BLaER1 treated with 17β-estradiol and CSF1 and Interleukin-3, amounts not matched to agents 10 nM and 100 nM (cell line): ENCODE data around the gene MAS1L.

ENCODE experiments used
- H3K27ac ChIP-seq, 11 experiments: shearing (Covaris generic); formaldehyde crosslinking; 2 replicates each; pipeline ENCODE4 v1.8.1; 2022
- H3K27me3 ChIP-seq, 11 experiments: shearing (Covaris generic); formaldehyde crosslinking; 2 replicates each; pipeline ENCODE4 v1.8.1; 2022
- H3K36me3 ChIP-seq, 11 experiments: shearing (Covaris generic); formaldehyde crosslinking; 2 replicates each; pipeline ENCODE4 v1.8.1; 2022
- H3K4me1 ChIP-seq, 10 experiments: shearing (Covaris generic); formaldehyde crosslinking; 2 replicates each; pipeline ENCODE4 v1.8.1; 2022
- H3K4me2 ChIP-seq, 11 experiments: shearing (Covaris generic); formaldehyde crosslinking; 2 replicates each; pipeline ENCODE4 v1.8.1; 2022
- H3K4me3 ChIP-seq, 10 experiments: shearing (Covaris generic); formaldehyde crosslinking; 2 replicates each; pipeline ENCODE4 v1.8.1; 2022
- H3K9ac ChIP-seq, 11 experiments: shearing (Covaris generic); formaldehyde crosslinking; 2 replicates each; pipeline ENCODE4 v1.8.1; 2022
- H3K9me3 ChIP-seq, 11 experiments: shearing (Covaris generic); formaldehyde crosslinking; replicated peaks in 1 of 11; 2 replicates each; pipeline ENCODE4 v1.8.1; 2022
- H4K20me1 ChIP-seq, 11 experiments: shearing (Covaris generic); formaldehyde crosslinking; 2 replicates each; pipeline ENCODE4 v1.8.1; 2022
- Cebpa-rat ChIP-seq, 11 experiments: shearing (Covaris generic); IDR thresholded peaks; 2 replicates each; pipeline ENCODE4 v1.8.1; 2022

MAS1L gene

DNA sequence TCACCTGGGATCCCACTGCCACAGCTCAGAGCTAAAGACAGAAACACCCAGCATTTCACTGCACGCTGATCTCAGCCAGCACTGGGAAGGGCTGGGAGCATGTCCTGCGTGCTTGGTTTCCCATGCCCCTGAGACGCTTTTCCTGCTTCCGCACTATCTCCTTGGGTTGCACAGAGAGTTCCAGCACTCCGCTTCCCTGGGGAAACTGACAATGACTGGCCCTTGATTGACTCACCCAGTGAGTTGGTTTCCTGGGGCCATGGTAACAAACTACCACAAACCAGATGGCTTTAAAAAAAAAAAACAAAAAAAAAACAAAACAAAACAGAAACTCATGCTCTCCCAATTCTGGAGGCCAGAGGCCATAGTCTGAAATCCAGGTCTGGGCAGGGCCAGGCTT lies 14.8 kb upstream of the MAS1L start:
- no peak overlapping the region for H3K4me2 ChIP-seq
- TF ChIP-seq Cebpa-rat (IDR thresholded peaks at IDR 0.05) = no peak

GRCh38 chr6:29502181-29502580 lies 14.4 kb upstream of the MAS1L start:
- TF ChIP-seq Cebpa-rat (IDR thresholded peaks at IDR 0.05) = no peak
- Histone ChIP-seq H3K36me3 (no peaks in the 10 kb centered on the region), H4K20me1 (no peaks in the 10 kb centered on the region), H3K4me1 (no peaks in the 10 kb centered on the region), H3K9ac (no peak overlapping the region), H3K27ac (no peak overlapping the region), H3K9me3 (no peaks in the 10 kb centered on the region), H3K4me2 (no peak overlapping the region), H3K27me3 (no peaks in the 10 kb centered on the region), H3K4me3 (no peak overlapping the region)

More for the DNA sequence above, 14.8 kb upstream of the MAS1L start:
- Histone ChIP-seq H3K9ac (no peak overlapping the region), H3K4me3 (no peak overlapping the region), H3K27me3 (no peaks in the 10 kb centered on the region), H4K20me1 (no peaks in the 10 kb centered on the region), H3K4me1 (no peaks in the 10 kb centered on the region), H3K9me3 (no peaks in the 10 kb centered on the region), H3K36me3 (no peaks in the 10 kb centered on the region), H3K27ac (no peak overlapping the region)

DNA sequence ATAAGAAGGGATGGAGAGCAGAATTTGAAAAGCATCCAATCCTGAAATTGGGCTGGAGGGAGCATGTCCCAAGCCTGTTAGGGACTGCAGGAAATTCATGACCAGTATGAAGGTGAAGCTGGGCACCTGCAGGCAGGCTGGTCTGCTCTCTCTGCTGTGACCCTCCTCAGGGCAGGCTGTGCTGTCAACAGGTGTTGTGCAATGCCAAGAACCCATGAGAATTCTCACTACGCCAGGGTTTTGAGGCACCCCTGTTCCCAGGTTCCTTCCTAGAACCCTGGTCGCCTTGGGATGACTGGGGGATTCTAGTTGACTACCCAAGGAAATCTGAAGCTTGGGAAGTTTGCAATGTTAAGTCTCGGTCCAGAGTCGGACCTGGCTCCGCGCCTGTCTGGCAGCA lies 13.3 kb upstream of the MAS1L start:
- Histone ChIP-seq H3K27ac (no peak overlapping the region), H3K4me2 (no peak overlapping the region), H3K9me3 (no peaks in the 10 kb centered on the region), H3K27me3 (no peaks in the 10 kb centered on the region), H3K9ac (no peak overlapping the region), H3K4me1 (no peaks in the 10 kb centered on the region), H4K20me1 (no peaks in the 10 kb centered on the region), H3K4me3 (no peak overlapping the region), H3K36me3 (no peaks in the 10 kb centered on the region)
- TF ChIP-seq Cebpa-rat (IDR thresholded peaks at IDR 0.05) = 0 out of 22 replicates have a peak, but pooled peaks of 1 of the 11 experiments have one; percentile 26

- TF ChIP-seq Cebpa-rat (IDR thresholded peaks at IDR 0.05) = no peak
- Histone ChIP-seq H3K9ac (no peak overlapping the region), H3K4me2 (no peak overlapping the region), H3K27me3 (no peaks in the 10 kb centered on the region), H3K4me3 (no peak overlapping the region), H3K9me3 (no peaks in the 10 kb centered on the region), H3K27ac (no peak overlapping the region), H3K4me1 (no peaks in the 10 kb centered on the region), H4K20me1 (no peaks in the 10 kb centered on the region), H3K36me3 (no peaks in the 10 kb centered on the region)
Measured at GRCh38 chr6:29500594-29500993, 12.8 kb upstream of the MAS1L start.

DNA sequence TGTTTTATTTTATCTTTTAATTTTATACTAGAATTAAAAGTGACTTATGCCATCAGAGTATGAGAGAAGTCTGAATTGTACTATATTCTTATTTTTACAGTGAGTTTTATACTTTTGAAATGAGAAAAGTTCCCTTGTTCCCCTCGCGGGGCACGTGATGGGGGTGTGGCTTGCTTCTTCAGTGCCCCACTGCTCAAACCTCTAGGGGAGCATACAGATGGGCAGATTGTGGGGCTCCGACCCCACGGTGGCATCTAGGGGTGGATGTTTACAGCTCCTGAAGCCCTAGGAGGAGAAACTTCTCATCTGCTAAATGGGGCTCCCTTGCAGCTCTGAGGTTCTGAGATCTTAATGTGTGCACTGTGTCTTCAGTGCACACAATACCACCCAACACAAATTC lies 11.9 kb upstream of the MAS1L start:
- no peak overlapping the region for H3K9ac ChIP-seq
- H3K4me3 ChIP-seq = no peak overlapping the region

DNA sequence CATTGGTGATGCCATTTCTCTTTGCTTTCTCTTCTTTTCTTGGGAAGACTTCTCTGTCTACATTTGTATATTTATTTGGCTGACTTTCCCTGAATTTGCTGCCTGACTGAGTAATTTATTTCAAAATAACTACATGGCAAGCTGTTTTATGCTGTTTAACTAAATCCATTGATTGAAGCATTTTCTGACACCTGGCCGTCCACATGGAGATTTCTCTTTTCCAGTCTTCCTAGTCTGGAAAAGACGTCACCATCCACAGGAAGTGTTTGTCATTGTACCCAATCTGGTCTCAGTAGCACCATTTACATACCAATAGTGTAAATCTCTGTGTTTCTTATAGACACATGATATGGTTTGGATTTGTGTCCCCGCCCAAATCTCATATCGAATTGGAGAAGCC lies 9.2 kb upstream of the MAS1L start:
- H3K9me3 ChIP-seq = no peaks in the 10 kb centered on the region
- no peaks in the 10 kb centered on the region for H3K27me3 ChIP-seq
- H3K9ac ChIP-seq = no peak overlapping the region
- no peaks in the 10 kb centered on the region for H4K20me1 ChIP-seq
- H3K36me3 ChIP-seq = no peaks in the 10 kb centered on the region
- H3K4me3 ChIP-seq = no peak overlapping the region
- H3K27ac ChIP-seq = no peak overlapping the region
- no peaks in the 10 kb centered on the region for H3K4me1 ChIP-seq
- H3K4me2 ChIP-seq = no peak overlapping the region
- TF ChIP-seq Cebpa-rat (IDR thresholded peaks at IDR 0.05) = no peak

More for the DNA sequence above, 11.9 kb upstream of the MAS1L start:
- Histone ChIP-seq H4K20me1 (no peaks in the 10 kb centered on the region), H3K36me3 (no peaks in the 10 kb centered on the region), H3K4me1 (no peaks in the 10 kb centered on the region), H3K9me3 (no peaks in the 10 kb centered on the region), H3K4me2 (no peak overlapping the region), H3K27ac (no peak overlapping the region), H3K27me3 (no peaks in the 10 kb centered on the region)
- no peak for TF ChIP-seq Cebpa-rat (IDR thresholded peaks at IDR 0.05)

DNA sequence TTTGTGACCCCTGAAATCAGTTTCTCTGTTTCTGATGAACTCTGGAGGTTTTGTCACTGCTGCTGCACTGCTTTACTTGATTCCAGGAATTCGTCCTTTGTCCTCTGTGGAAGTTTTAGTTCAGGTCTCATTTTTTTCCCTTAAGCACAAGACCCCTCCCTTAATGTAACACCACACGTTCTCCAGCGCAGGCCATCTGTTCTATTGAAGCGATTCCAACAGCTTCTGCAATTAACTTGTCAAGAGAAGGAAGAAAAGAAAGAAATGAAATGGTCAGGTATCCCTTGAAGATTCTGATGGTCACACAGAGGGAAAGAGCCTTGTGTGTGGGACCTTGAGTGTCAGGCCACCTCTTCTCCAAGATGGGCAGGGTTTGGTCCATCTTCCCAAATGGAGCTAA lies 7.8 kb upstream of the MAS1L start:
- H3K27ac ChIP-seq = no peak overlapping the region
- no peak for TF ChIP-seq Cebpa-rat (IDR thresholded peaks at IDR 0.05)
- no peaks in the 10 kb centered on the region for H3K9me3 ChIP-seq

GRCh38 chr6:29494131-29494530 lies 6.4 kb upstream of the MAS1L start:
- Histone ChIP-seq H3K36me3 (no peaks in the 10 kb centered on the region), H3K9ac (no peak overlapping the region), H3K4me2 (no peak overlapping the region), H3K27me3 (no peaks in the 10 kb centered on the region), H3K4me1 (peaks cover 10 to 17% (median 12%) of the 10 kb centered on the region in 10 experiments; a peak in 18 of 20 replicates), H4K20me1 (no peaks in the 10 kb centered on the region), H3K27ac (no peak overlapping the region), H3K4me3 (no peak overlapping the region), H3K9me3 (no peaks in the 10 kb centered on the region)
- no peak for TF ChIP-seq Cebpa-rat (IDR thresholded peaks at IDR 0.05)

More for the DNA sequence above, 7.8 kb upstream of the MAS1L start:
- Histone ChIP-seq H3K4me3 (no peak overlapping the region), H3K36me3 (no peaks in the 10 kb centered on the region), H3K27me3 (no peaks in the 10 kb centered on the region), H3K4me2 (no peak overlapping the region), H3K4me1 (peaks cover 5 to 11% (median 5%) of the 10 kb centered on the region in 10 experiments; a peak in 18 of 20 replicates), H3K9ac (no peak overlapping the region), H4K20me1 (no peaks in the 10 kb centered on the region)

DNA sequence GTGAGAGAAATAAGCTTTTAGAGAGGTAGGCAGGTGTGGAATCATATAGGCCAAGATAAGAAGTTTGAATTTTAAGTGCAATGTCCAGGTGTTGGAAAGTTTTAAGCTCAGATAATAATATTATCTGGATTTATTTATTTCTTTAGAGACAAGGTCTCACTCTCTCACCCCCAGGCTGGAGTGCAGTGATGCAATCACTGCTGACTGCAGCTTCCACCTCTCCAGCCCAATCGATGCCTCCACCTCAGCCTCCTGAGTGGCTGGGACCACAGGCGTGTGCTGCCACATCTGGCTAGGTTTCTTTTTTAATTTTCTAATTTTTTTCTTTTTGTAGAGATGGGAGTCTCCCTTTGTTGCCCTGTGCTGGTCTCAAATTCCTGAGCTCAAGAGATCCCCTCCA lies 5.5 kb upstream of the MAS1L start:
- Histone ChIP-seq H3K27me3 (no peaks in the 10 kb centered on the region), H3K27ac (no peak overlapping the region), H3K36me3 (no peaks in the 10 kb centered on the region), H3K9me3 (no peaks in the 10 kb centered on the region), H4K20me1 (no peaks in the 10 kb centered on the region), H3K4me3 (no peak overlapping the region), H3K9ac (no peak overlapping the region), H3K4me2 (no peak overlapping the region), H3K4me1 (peaks cover 10 to 17% (median 12%) of the 10 kb centered on the region in 10 experiments; a peak in 18 of 20 replicates)
- TF ChIP-seq Cebpa-rat (IDR thresholded peaks at IDR 0.05) = no peak

GRCh38 chr6:29491574-29491973 lies 3.8 kb upstream of the MAS1L start:
- Histone ChIP-seq H3K4me1 (peaks cover 10 to 17% (median 12%) of the 10 kb centered on the region in 10 experiments; a peak in 18 of 20 replicates), H3K9ac (no peak overlapping the region), H3K36me3 (no peaks in the 10 kb centered on the region), H3K27ac (no peak overlapping the region), H3K4me2 (no peak overlapping the region), H3K27me3 (no peaks in the 10 kb centered on the region), H4K20me1 (no peaks in the 10 kb centered on the region), H3K4me3 (no peak overlapping the region), H3K9me3 (no peaks in the 10 kb centered on the region)
- TF ChIP-seq Cebpa-rat (IDR thresholded peaks at IDR 0.05) = no peak
